ENCODE data around the gene DIAPH3.

Gene DIAPH3

DNA sequence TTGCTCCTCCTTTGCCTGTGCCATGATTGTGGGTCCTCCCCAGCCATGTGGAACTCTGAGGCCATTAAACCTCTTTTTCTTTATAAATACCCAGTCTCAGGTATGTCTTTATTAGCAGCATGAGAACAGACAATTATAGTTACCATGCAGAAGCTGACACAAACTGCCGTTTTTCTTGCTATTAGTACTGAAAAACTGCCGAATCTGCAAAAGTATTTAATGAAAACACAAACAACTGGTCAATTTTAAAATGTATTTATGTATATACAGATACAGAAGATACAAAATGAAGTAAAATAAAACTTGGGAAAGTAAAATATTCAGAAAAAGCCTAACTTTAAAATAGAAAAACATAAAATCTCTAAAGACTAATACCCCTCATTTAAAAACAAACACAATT is 206.3 kb downstream of the DIAPH3 start:
- DNase-seq (ENCODE audit: low spot score), result no peak

DNA sequence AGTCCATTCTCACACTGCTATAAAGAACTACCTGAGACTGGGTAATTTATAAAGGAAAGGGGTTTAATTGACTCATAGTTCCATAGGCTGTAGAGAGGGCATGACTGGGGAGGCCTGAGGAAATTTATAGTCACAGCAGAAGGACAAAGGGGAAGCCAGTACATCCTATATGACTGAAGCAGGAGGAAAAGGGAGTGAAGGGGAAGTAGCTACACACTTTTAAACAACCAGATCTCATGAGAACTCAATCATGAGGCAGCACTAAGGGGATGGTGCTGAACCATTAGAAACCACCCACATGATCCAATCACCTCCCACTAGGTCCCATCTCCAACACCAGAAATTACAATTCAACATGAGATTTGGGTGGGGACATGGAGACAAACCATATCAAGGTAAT is 209.1 kb downstream of the DIAPH3 start:
- no peak for DNase-seq (ENCODE audit: low spot score)

DNA sequence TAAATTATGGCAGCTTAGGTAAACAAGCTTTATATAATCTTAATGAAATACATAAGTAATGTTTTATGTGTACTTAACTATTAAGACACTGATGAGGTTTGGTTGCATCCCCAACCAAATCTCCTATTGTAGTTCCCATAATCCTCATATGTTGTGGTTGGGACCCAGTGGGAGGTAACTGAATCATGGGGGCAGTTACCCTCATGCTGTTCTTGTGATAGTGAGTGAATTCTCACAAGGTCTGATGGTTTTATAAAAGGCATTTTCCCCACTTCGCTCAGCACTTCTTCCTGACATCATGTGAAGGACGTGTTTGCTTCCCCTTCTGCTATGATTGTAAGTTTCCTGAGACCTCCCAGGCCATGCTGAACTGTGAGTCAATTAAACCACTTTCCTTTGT is 212.7 kb downstream of the DIAPH3 start:
- no peak for DNase-seq (ENCODE audit: low spot score)

DNA sequence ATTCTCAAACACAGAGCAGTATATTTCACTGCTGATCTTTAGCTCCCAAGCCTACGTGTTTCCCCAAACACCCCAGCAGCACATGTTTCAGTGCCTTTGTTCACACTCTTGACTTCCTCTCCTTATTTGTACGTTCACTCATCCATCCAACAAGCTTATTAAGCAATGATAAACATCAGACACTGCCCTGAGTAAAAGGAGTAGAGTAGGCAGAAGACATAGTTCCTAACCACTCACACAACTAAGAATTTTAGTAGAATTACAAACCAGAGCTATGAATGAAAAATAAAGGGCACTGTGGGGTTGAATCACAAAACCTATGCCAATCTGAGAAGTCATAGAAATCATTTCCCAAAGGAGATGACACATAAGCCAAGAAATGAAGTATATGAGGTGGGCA is 213.5 kb downstream of the DIAPH3 start:
- DNase-seq (ENCODE audit: low spot score), result no peak

DNA sequence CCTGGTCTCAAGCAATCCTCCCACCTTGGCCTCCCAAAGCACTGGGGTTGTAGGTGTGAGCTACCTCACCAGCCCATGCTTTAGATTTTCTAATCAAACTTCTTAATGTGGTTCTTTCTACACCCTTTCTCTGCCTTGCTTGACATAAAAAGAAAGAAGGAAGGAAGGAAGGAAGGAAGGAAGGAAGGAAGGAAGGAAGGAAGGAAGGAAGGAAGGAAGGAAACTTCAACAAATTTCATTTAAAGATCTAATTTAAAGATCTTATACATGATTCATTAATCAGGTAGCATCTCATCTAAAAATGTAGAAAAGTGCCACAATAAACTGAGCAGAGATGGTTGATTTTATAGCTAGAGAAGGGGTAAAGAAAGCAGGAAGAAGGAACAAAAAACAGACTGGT is 215.0 kb downstream of the DIAPH3 start:
- DNase-seq (ENCODE audit: low spot score), result no peak

DNA sequence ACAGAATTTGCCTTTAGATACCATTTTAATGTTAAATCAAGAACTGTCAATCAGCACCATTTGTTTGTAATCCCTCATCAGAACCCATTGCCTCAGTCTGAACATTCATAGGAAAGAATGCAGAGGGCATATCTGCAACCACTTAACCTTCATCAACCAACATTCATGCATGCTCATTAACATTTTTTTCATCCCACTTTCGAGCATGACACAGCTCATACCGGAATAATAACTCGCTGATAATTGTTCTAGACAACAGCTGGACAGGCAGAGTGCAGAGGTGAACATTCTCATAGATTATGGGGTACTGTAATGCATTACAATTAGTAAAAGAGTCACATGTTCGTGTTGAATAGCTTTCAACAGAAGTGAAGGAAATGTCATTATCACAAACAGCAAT is 216.8 kb downstream of the DIAPH3 start:
- DNase-seq (ENCODE audit: low spot score), result no peak

DNA sequence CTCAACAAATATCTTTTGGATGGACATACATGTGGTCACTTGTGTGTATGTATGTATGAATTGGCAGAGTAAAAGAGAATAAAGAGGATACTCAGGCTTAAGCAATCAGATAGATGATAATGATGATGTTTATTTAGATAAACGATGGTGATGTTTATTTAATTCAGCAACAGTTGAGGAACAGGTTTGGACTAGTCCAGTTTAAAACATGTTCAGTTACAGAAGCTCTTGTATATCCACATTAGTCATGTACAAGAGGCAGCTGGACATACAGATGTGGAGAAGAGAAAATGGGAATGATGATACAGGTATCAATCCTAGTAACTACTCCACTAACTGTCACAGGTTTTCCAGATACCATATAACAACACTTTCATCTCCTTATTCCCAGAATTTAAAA is 232.1 kb downstream of the DIAPH3 start:
- DNase-seq (ENCODE audit: low spot score), result no peak

DNA sequence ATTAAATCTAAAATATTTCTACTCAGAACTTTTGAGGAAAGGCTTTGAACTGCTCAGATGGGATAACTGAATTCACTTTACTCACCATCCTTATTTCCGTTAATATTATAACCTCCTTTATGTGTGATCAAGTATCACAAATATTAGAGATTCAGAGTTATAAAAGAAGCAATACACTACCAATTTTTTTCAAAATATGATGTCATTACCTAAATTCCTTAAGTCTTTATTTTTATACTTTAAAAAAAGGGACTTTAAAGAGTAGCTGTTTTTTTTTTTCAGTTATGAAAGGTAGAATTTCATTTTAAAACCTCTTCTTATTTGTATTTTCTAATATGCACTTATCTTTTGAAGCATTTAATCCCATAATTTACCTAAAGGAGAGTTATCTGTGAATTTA is 239.5 kb downstream of the DIAPH3 start:
- no peak for DNase-seq (ENCODE audit: low spot score)

DNA sequence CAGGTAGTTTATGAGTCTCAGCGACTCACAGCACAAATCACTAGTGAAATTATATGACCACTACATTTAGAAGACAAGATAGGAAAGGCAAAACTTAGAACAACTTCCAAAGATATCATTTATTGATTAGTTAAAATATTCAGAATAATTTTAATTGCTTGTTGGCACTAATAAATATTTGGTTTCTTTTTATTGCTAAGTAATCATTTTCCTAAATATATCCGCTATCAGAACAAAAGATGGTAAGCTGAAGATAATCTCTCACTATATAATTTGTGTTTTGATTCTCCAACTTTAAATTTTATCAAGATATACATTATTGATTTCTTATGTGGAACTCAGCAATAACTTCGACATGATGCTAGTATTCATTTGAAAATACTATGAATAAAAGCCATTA is 248.5 kb downstream of the DIAPH3 start:
- DNase-seq (ENCODE audit: low spot score), result no peak

DNA sequence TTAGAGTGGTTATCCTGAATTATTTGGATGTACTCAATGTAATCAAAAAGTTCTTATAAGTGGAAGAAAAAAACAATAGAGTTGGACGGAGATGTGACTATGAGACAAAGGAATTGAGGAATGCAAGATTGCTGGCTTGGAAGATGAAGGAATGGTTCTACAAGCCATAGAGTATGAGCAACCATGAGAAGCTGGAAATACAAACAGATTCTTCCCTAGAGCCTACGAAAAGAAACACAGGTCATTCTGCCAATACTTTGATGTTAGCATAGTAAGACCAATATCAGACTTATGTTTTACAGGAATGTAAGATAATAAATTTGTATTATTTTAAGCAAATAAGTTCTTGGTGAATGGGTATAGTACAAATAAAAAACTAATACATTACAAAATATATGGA is 249.2 kb downstream of the DIAPH3 start:
- no peak for DNase-seq (ENCODE audit: low spot score)

DNA sequence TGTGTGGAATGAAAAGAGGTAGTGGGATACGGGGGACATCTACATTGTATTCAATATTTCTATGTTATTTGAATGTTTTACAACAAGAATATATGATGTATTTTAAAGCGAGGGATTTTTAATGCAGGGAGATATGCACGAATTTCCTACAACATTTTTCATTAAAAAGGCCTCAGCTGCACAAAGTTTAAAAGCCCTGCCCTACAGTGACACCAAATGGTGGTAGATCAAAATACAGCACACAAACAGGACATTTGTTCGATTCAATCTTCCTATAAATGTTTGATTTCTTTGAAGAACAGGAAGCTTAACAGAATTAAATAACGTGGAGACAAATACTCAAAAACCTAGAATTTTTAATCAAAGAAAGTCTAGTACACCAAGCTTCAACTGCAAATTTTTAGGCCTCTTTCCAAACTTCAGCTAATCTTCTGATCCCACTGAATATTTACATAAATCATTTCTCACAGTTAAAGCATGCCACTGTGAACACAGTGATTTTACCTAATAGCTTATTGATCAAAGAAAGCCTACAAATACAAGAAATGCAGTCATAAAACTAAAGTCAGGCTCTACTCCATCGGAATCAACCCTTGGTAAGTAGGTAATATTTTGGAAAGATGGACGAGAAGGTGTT is 257.2 kb downstream of the DIAPH3 start:
- DNase-seq (ENCODE audit: low spot score), result peak; percentile 6

DNA sequence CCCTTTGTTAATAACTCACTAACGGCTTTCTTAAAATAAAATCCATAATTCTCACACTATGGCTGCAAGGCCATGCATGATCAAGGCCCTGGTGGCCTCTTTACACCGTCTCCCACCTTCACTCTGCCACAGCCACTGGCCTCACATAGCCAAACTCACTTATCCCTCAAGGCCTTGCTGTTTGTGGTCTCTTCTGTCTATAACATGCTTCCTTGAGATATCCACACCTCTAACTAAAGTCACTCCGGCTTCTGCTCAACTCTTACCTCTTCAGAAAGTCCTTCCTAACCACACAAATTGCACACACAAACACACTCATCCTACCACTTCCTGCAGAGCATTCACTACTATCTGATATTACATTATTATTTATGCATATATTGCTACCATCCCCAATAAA is 262.5 kb downstream of the DIAPH3 start:
- DNase-seq (ENCODE audit: low spot score), result no peak

DNA sequence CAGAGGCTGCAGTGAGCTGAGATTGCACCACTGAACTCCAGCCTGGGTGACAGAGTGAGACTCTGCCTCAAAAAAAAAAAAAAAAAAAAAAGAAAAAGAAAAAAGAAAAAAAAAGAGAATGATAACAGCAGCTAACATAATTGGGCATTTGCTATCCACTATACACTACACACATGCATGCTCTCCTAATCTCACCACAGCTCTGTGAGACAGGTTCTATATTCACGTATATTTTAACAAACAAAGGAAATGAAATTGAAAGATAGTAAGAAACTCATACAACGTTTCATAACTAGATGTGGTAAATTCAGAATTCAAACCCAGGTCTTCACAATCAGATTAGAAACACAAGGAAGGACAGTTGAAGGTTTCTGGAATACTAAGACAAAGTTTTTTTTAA is 265.7 kb downstream of the DIAPH3 start:
- DNase-seq (ENCODE audit: low spot score), result no peak

DNA sequence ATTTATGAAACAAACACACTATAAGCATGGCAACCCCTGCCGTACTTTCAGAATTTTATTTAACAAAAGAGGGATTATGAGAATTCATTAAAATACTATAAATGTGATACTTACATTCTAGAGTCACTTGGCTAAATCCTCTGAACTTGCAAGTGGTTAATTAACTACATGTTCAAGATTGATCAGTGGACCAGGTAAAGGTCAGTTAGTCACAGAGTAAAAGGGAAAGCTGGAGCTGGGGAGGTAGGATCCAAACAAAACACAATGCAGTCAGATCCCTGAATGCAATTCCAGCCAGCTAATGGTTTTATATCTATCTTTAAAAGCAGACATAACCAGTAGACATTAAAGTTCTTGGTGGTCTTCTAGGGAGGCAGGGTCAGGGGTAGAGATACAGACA is 270.5 kb downstream of the DIAPH3 start:
- DNase-seq (ENCODE audit: low spot score), result no peak

DNA sequence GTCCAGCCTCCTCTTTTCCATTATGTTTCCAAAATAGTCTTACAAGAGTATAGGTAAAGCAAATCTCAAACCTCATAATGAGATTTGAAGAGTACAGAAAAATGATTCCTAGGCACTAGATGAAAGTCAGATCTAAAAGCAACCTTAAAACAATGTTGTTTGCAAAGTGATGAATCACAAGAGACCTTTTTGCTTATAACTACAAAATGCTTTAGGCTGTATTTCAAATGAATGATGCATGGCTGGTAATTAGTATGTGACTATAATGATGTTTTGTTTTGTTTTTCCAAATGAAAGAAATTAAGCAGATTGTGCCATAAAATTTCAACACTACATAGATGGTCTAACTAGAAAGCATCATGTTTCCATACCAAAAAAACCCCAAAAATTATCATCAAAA is 272.7 kb downstream of the DIAPH3 start:
- no peak for DNase-seq (ENCODE audit: low spot score)

DNA sequence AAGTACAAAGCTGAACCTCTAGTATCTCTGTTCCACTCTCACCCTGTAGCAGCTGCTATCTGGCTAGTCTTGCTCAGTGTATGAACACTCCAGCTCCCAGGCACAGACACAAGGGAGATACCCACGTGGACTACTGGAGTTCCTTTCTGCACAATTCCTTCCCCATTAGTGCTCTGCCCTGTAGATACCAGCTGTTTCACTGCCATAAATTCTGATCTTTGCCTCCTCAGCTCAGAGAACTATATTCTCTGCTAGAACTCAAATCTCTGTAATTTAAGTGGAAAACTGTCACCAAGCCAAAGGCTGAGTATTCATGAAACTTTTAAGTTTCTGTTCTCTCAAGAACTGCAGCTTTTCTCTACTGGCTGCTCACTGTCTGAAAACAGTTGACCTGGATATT is 273.7 kb downstream of the DIAPH3 start:
- no peak for DNase-seq (ENCODE audit: low spot score)

DNA sequence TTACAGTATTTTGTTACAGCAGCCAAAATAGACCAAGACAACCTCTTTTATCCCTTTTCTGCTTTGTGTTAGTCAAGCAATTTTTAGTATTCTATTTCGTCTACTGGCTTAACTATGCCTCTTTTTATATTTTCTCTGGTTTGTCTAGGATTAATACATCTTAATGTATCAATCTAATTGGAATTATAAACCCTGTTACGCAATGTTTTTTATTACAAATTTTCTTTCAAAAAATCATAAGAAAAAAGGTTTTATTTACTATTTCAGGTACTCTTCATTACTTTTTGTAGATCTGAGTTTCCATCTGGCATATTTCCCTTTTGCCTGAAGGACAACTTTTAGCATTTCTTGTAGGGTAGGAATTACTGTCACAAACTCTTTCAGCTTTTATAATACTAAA is 275.3 kb downstream of the DIAPH3 start:
- no peak for DNase-seq (ENCODE audit: low spot score)

DNA sequence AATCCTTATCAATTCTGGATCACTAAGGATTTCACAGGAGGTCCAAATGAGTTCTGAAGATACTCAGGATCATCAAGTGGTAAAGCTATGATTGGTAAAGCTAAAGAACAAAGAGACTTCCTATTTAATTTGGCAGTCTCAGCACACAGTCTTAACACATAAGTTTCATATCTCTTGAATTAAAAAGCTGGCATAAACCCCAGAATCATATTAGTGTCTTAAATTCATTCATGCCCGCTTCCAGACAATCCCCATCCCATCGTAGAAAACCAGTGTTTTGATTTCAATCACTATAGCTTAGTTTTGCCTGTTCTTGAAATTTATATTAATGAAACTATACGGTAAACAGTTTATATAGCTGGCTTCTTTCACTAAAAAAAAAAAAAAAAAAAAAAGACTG is 278.7 kb downstream of the DIAPH3 start:
- no peak for DNase-seq (ENCODE audit: low spot score)

DNA sequence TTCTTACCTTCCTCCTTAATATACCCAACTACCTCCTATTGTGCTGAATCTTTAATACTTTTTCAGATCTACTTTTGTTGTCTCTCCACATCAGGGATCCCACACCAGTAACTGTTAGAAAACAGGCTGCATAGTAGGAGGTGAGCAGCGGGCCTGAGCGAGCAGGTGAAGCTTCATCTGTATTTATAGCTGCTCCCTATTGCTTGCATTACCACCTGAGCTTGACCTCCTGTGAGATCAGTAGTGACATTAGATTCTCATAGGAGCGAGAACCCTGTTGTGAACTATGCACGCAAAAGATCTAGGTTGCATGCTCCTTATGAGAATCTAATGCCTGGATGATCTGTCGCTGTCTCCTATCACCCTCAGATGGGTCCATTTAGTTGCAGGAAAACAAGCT is 279.8 kb downstream of the DIAPH3 start:
- no peak for DNase-seq (ENCODE audit: low spot score)

DNA sequence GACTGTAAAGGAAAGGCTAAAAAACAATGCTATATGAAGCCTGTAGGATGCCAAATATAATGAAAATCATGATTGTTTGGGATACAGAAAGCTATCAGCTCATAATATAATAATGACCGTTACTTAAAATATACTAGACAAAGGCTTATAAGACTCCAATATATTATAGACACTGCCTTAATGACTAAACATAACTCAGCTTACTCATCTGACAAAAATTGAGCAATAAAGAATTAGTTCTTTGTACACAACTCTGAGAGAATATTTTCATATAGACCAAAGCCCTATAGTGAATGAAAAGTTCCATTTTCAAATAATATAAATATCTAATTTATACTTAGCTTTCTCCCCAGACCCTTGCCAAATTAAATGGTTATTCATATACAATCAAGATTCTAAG is 283.3 kb downstream of the DIAPH3 start:
- no peak for DNase-seq (ENCODE audit: low spot score)

DNA sequence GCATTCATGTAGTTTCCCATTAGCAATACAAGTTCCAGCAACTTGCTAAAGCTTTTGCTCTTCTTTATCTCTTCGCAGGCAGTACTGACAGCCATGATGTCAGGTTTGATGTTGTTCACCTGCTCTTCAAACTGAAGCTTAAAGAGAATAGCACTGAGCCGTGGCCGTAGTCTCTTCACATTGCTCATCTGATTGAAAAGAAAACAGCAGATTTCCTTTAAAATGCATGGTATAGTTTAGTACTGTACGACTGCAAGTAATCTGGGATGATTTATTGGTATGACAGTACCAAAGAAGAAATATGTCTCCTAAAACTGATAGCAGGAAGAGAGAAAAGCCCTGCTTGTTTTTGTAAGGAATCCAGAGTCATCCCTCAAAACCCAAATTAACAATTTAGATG is 284.4 kb downstream of the DIAPH3 start:
- no peak for DNase-seq (ENCODE audit: low spot score)

DNA sequence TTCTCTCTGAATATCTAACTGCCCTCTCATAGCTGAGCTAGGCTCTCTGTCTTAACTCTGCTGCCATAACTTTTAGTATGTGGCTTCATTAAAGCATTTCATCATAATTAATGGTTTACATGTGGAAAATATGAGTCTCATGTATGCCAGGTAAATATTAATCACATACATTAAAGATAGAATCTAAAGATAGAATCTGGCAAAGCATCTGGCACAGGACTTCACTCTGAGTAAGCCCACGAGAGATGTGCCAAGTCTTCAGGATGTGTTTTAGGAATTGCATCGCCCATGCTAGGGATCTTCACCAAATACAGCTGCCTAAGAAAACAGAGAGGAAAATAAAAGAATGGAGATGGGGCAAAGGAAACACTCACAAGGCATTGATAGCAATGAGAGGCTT is 285.8 kb downstream of the DIAPH3 start:
- no peak for DNase-seq (ENCODE audit: low spot score)

DNA sequence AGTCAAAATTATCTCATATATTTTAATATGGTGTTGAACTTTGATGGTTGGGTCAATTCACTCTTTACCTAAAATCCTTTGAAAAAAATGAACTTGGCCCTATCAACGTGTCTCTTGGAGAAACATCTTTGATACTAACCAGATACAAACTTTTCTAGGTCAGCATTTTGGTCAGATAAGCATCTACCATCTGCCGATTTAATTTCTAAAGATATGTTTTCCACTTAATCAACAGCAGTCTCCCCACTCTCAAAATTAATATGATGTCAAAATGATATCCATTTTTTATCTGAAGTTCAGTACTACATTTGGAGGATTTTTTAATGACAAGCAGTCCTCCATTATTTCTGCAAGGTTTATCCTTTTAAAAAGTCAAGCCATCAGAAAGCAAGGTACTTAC is 288.8 kb downstream of the DIAPH3 start:
- DNase-seq (ENCODE audit: low spot score), result no peak

DNA sequence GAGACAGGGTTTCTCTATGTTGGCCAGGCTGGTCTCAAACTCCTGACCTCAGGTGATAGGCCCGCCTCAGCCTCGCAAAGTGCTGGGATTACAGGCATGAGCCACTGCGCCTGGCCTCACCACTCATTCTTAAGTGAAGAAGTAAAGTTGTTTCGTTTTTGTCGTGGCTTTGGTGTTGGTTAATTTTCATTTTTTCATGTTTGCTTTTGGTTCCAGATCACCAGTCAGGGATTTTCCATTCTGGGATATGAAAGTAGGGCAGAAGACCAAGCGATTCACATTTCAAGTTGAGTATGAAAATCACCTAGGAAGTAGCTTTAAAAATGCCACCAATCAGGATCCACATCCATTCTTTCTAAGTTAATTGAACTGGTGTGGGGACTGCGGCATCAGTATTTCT is 289.9 kb downstream of the DIAPH3 start:
- DNase-seq (ENCODE audit: low spot score), result no peak

DNA sequence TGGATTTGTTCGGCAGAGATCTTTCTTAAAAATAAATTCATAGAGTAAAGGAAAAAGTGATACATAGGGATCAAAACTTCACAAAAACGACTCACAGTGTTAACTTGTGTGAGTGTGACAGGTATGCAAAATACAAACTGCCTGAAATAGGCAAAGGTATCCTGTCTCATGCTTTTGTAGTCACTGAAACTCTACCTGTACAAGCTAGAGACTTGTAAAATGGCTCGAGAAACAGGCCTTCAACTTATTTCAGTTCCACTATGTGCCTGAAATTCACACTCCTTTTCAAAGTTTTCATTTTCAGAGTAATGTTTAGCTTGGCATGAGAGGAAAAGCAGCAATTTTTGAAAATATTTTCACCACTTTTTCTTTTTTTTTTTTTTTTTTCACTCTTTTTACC is 290.4 kb downstream of the DIAPH3 start:
- DNase-seq (ENCODE audit: low spot score), result no peak
